ENCODE results near the gene ASPN. TPM values are rescaled to one million over a fixed set of nuclear protein-coding genes. Genes with fewer than 3 reads are reported as not detected.

Gene ASPN
- total and polyA plus RNA-seq, 2 of the 13 experiments (the other 11 are each of a cell fraction or from before 2014, with no cell fraction given), result not detected

GRCh38 chr9:92439921-92440750 lies 42.2 kb downstream of the ASPN start (continued):
- TF ChIP-seq RORA (CRISPR knock-in tag; IDR thresholded peaks at IDR 0.05), result no peak
- no peak for TF ChIP-seq ZNF576 (CRISPR knock-in tag; IDR thresholded peaks at IDR 0.05)
- TF ChIP-seq ZNF678 (CRISPR knock-in tag; IDR thresholded peaks at IDR 0.05), result no peak
- no peak for TF ChIP-seq ZMYM2 (CRISPR knock-in tag; IDR thresholded peaks at IDR 0.05)

- no peak overlapping the region for H3K4me3 ChIP-seq (replicated peaks in 1 of 3; ENCODE audit: insufficient read depth in 1 of 3, low read depth in 2 of 3, low read length in 3 of 3)
- no peaks in the 10 kb centered on the region for H3K9me3 ChIP-seq (ENCODE audit: low read length)
- intact Hi-C loops (cut with micrococcal nuclease; ENCODE audit: unreplicated experiment), result loop anchor here (5.0 kb wide), 1 partner anchor 302 kb away; no protein-coding TSS in a partner anchor
- no peaks in the 10 kb centered on the region for H3K79me2 ChIP-seq (ENCODE audit: insufficient read depth, low read length)
- ATAC-seq (no peak), DNase-seq (ENCODE audit: low spot score) (no peak), FAIRE-seq (no peak)
- H3K27ac ChIP-seq (ENCODE audit: extremely low read length, insufficient read depth, low read length), result no peak overlapping the region
- no peak overlapping the region for H3K9ac ChIP-seq (ENCODE audit: insufficient read depth, low read depth, low read length)
- H2AFZ ChIP-seq (ENCODE audit: low read length), result no peak overlapping the region
- no peaks in the 10 kb centered on the region for H4K20me1 ChIP-seq (ENCODE audit: insufficient read depth, low read length)
- WGBS (ENCODE audit: low lambda C conversion rate), result 75% methylated on average over 5 of the region's 5 CpGs
- H3K36me3 ChIP-seq (replicated peaks in 1 of 2; ENCODE audit: control insufficient read depth in 1 of 2, insufficient read depth in 2 of 2, low read length in 2 of 2), result no peaks in the 10 kb centered on the region
- in situ Hi-C loops (cut with HindIII; ENCODE audit: extremely low pct_ligation_motif_present, low pct_unique_long_range_greater_than_20kb), result loop anchor here (25.0 kb wide), 1 partner anchor 302 kb away; no protein-coding TSS in a partner anchor
- H3K4me1 ChIP-seq (ENCODE audit: insufficient read depth, low read length), result no peaks in the 10 kb centered on the region
- no peak overlapping the region for H3K4me2 ChIP-seq (ENCODE audit: low read depth, low read length)
- CTCF ChIA-PET (ENCODE audit: low intra/inter-chr PET ratio, low total read pairs), result interaction anchor here (1.2 to 1.5 kb wide), 2 partner anchors 196 to 300 kb away, joined by 3 to 7 read pairs; no protein-coding TSS in a partner anchor
- TF ChIP-seq REL (CRISPR knock-in tag; conservative IDR thresholded peaks at IDR 0.05), result no peak
- TF ChIP-seq STAG1 (CRISPR knock-in tag; IDR thresholded peaks at IDR 0.05), result peak; percentile 38; the same call in 1 of the 2 replicates
- no peak for TF ChIP-seq THYN1 (CRISPR knock-in tag; IDR thresholded peaks at IDR 0.05; ENCODE audit: borderline replicate concordance, low read depth)
- no peak for TF ChIP-seq ELF4 (CRISPR knock-in tag; IDR thresholded peaks at IDR 0.05; ENCODE audit: borderline replicate concordance)
- TF ChIP-seq MTERF4 (CRISPR knock-in tag; IDR thresholded peaks at IDR 0.05), result no peak
- TF ChIP-seq MAFK (conservative IDR thresholded peaks at IDR 0.05 in 1 of 2, IDR thresholded peaks at IDR 0.05 in 1 of 2; ENCODE audit: low read length in 2 of 2), result peak; percentile 37 to 50; a peak in 2 of 4 replicates
- H3K27me3 ChIP-seq (ENCODE audit: control insufficient read depth in 1 of 2, insufficient read depth in 2 of 2, low read length in 2 of 2), result no peaks in the 10 kb centered on the region
- POLR2A ChIA-PET, result interaction anchor here (1.2 kb wide), 1 partner anchor 300 kb away, joined by 3 read pairs; no protein-coding TSS in a partner anchor
- no TSS peak for BruUV-seq (replicated peaks)
These were observed 43.3 kb downstream of the ASPN start for GRCh38 chr9:92438900-92439526.

Data from HepG2 (cell line).